ENCODE results near the gene SLC25A51. TPM values are rescaled to one million over a fixed set of nuclear protein-coding genes. Genes with fewer than 3 reads are reported as not detected.
A peak's percentile ranks its signal among the peaks of the same experiment; 100 is the strongest.
"Not testable (repeated sequence)": the region's sequence is repeated elsewhere in the genome, so short reads cannot be mapped to it uniquely, and the experiment has no call there.

The SLC25A51 gene
- total and polyA plus RNA-seq, 5 donors from 2014 or later = 11.2 to 25.3 (median 13.0) TPM

DNA sequence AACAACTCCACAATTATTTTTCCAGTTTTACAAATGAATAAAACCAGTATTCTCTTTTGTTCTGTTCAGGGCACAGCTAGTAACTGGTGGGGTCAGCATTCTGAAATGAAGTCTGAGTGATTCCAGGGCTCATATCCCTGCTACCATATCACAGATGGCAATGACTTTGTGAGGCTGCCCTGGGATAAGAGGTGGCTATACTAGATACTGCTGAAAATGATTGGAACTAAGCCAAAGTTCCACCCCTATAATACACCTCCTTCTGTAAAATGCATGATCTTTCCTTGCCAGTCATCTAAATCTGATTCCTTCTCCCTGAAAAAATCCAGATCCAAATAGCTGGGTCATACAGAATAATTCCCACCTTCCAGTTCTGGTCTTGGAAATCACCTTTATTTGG, 14.4 kb downstream of the SLC25A51 start:
- ATAC-seq (ENCODE audit: low read depth in 2 of 2) (no peak), DNase-seq (no peak)
- Histone ChIP-seq H3K27me3 (ENCODE audit: control insufficient read depth, insufficient read depth, low read length) (no peaks in the 10 kb centered on the region), H3K4me3 (ENCODE audit: low read depth, low read length) (no peak overlapping the region), H3K9me3 (ENCODE audit: control insufficient read depth in 2 of 2, low read length in 2 of 2) (no peaks in the 10 kb centered on the region), H3K36me3 (ENCODE audit: control insufficient read depth, insufficient read depth, low read length) (peaks cover 42% of the 10 kb centered on the region), H3K27ac (ENCODE audit: insufficient read depth, low read length, poor library complexity, severe bottlenecking) (no peak overlapping the region), H3K4me1 (ENCODE audit: control insufficient read depth, insufficient read depth, low read length, poor library complexity, severe bottlenecking) (no peaks in the 10 kb centered on the region)
- H3K36me3 Mint-ChIP-seq = peaks cover 47% of the 10 kb centered on the region
- no peaks in the 10 kb centered on the region for H3K9me3 Mint-ChIP-seq
- peaks cover 4 to 12% (median 4%) of the 10 kb centered on the region in 4 donors for H3K4me1 Mint-ChIP-seq
- H3K27ac Mint-ChIP-seq = peak overlapping the region in 1 of 3 donors; percentile 25
- H3K4me3 Mint-ChIP-seq = no peak overlapping the region
- no peaks in the 10 kb centered on the region for H3K27me3 Mint-ChIP-seq

DNA sequence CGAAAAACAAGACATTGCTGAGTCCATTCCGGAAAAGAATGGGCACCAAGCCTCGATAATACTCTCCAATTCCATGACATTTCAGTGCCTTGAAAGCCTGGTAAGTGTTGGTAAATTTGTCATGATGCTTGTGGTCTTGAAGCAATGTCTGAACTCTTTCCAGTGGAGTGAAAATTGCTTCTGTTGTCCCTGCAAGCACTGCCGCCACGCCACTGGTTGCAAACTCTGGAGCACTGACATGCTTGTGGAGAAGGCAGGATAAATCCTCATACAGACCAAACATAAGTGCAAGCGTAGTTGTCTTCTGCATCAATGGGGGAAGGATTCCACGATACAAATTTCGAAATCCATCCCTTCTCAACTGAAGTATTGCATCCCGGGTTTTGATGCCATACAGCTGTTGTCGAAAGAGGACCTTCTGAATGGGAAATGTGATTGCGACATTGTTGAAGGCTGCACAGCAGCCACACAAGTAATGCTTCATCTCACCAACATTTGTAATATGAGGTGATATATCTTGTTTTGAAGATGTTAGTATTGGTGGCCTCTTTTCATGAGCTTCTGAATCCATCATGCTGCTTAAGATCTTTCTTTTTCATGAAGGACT, 15.8 kb downstream of the SLC25A51 start:
- not testable (repeated sequence) for H3K4me1 ChIP-seq (ENCODE audit: control insufficient read depth, insufficient read depth, low read length, poor library complexity, severe bottlenecking); H3K27ac ChIP-seq (ENCODE audit: insufficient read depth, low read length, poor library complexity, severe bottlenecking); H3K4me3 ChIP-seq (ENCODE audit: low read depth, low read length); H3K4me3 Mint-ChIP-seq; H3K27ac Mint-ChIP-seq; ATAC-seq (ENCODE audit: low read depth in 2 of 2); H3K27me3 Mint-ChIP-seq; H3K9me3 ChIP-seq (ENCODE audit: control insufficient read depth in 2 of 2, low read length in 2 of 2); H3K27me3 ChIP-seq (ENCODE audit: control insufficient read depth, insufficient read depth, low read length); H3K9me3 Mint-ChIP-seq; DNase-seq
- H3K36me3 ChIP-seq (ENCODE audit: control insufficient read depth, insufficient read depth, low read length) = peaks cover 30% of the 10 kb centered on the region
- peaks cover 36% of the 10 kb centered on the region for H3K36me3 Mint-ChIP-seq
- peaks cover 4 to 13% (median 7%) of the 10 kb centered on the region in 4 donors for H3K4me1 Mint-ChIP-seq

DNA sequence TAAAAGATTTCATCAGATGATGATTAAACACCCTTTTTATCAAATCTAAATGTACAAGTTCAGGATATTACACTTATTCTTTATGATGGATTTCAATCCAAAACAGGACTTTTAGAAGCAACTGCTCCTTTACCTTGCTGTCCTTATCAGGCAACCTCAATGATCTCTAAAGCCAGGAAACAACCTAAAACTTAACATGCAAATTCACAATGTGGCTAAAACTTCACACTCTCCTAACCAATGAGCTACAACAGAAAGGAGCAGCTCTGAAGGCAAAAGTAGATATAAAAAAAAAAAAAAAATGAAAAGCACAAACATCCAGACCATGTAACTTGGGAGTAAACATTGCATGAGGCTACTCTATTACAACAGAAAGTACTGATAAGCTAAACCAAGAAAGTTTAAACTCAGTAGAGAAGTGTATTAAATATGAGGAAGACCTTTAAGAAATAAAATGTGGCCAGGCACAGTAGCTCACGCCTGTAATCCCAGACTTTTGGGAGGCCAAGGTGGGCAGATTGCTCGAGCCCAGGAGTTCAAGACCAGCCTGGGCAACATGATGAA, 22.9 kb downstream of the SLC25A51 start:
- H3K4me1 Mint-ChIP-seq = peaks cover 5 to 9% (median 7%) of the 10 kb centered on the region in 4 donors
- no peaks in the 10 kb centered on the region for H3K27me3 Mint-ChIP-seq
- ATAC-seq (ENCODE audit: low read depth in 2 of 2) (no peak), DNase-seq (no peak)
- no peaks in the 10 kb centered on the region for H3K9me3 Mint-ChIP-seq
- H3K27me3 ChIP-seq (ENCODE audit: control insufficient read depth, insufficient read depth, low read length) = no peaks in the 10 kb centered on the region
- no peaks in the 10 kb centered on the region for H3K4me1 ChIP-seq (ENCODE audit: control insufficient read depth, insufficient read depth, low read length, poor library complexity, severe bottlenecking)
- no peak overlapping the region for H3K4me3 ChIP-seq (ENCODE audit: low read depth, low read length)
- H3K4me3 Mint-ChIP-seq = no peak overlapping the region
- peaks cover 22% of the 10 kb centered on the region for H3K36me3 Mint-ChIP-seq
- H3K27ac Mint-ChIP-seq = no peak overlapping the region
- peaks cover 11% of the 10 kb centered on the region for H3K36me3 ChIP-seq (ENCODE audit: control insufficient read depth, insufficient read depth, low read length)
- no peak overlapping the region for H3K27ac ChIP-seq (ENCODE audit: insufficient read depth, low read length, poor library complexity, severe bottlenecking)
- no peaks in the 10 kb centered on the region for H3K9me3 ChIP-seq (ENCODE audit: control insufficient read depth in 2 of 2, low read length in 2 of 2)

- H3K36me3 Mint-ChIP-seq = peaks cover 16% of the 10 kb centered on the region
- H3K4me3 Mint-ChIP-seq = no peak overlapping the region
- H3K27ac Mint-ChIP-seq = no peak overlapping the region
- no peak for ATAC-seq (ENCODE audit: low read depth in 2 of 2)
- no peaks in the 10 kb centered on the region for H3K27me3 Mint-ChIP-seq
- Histone ChIP-seq H3K4me1 (ENCODE audit: control insufficient read depth, insufficient read depth, low read length, poor library complexity, severe bottlenecking) (no peaks in the 10 kb centered on the region), H3K9me3 (ENCODE audit: control insufficient read depth in 2 of 2, low read length in 2 of 2) (no peaks in the 10 kb centered on the region), H3K27ac (ENCODE audit: insufficient read depth, low read length, poor library complexity, severe bottlenecking) (no peak overlapping the region), H3K4me3 (ENCODE audit: low read depth, low read length) (no peak overlapping the region), H3K36me3 (ENCODE audit: control insufficient read depth, insufficient read depth, low read length) (peaks cover 7% of the 10 kb centered on the region), H3K27me3 (ENCODE audit: control insufficient read depth, insufficient read depth, low read length) (no peaks in the 10 kb centered on the region)
- DNase-seq = no peak
- peaks cover 0 to 5% (median 3%) of the 10 kb centered on the region in 4 donors for H3K4me1 Mint-ChIP-seq
- no peaks in the 10 kb centered on the region for H3K9me3 Mint-ChIP-seq
These were observed 27.6 kb downstream of the SLC25A51 start for GRCh38 chr9:37876376-37876775.

- no peaks in the 10 kb centered on the region for H3K36me3 ChIP-seq (ENCODE audit: control insufficient read depth, insufficient read depth, low read length)
- H3K9me3 ChIP-seq (ENCODE audit: control insufficient read depth in 2 of 2, low read length in 2 of 2) = no peaks in the 10 kb centered on the region
- H3K27ac ChIP-seq (ENCODE audit: insufficient read depth, low read length, poor library complexity, severe bottlenecking) = no peak overlapping the region
- Mint-ChIP-seq H3K27me3 (no peaks in the 10 kb centered on the region), H3K36me3 (peaks cover 7% of the 10 kb centered on the region), H3K27ac (no peak overlapping the region), H3K4me3 (no peak overlapping the region), H3K9me3 (no peaks in the 10 kb centered on the region), H3K4me1 (no peaks in the 10 kb centered on the region)
- ATAC-seq (ENCODE audit: low read depth in 2 of 2) (no peak), DNase-seq (no peak)
- no peaks in the 10 kb centered on the region for H3K4me1 ChIP-seq (ENCODE audit: control insufficient read depth, insufficient read depth, low read length, poor library complexity, severe bottlenecking)
- no peak overlapping the region for H3K4me3 ChIP-seq (ENCODE audit: low read depth, low read length)
- H3K27me3 ChIP-seq (ENCODE audit: control insufficient read depth, insufficient read depth, low read length) = no peaks in the 10 kb centered on the region
These were observed 30.0 kb downstream of the SLC25A51 start for GRCh38 chr9:37873955-37874354.

- ATAC-seq (ENCODE audit: low read depth in 2 of 2) (no peak), DNase-seq (no peak)
- Mint-ChIP-seq H3K27ac (no peak overlapping the region), H3K4me3 (no peak overlapping the region), H3K9me3 (no peaks in the 10 kb centered on the region), H3K27me3 (no peaks in the 10 kb centered on the region), H3K4me1 (peaks cover 0 to 4% (median 0%) of the 10 kb centered on the region in 4 donors), H3K36me3 (peaks cover 8% of the 10 kb centered on the region)
- Histone ChIP-seq H3K9me3 (ENCODE audit: control insufficient read depth in 2 of 2, low read length in 2 of 2) (no peaks in the 10 kb centered on the region), H3K4me1 (ENCODE audit: control insufficient read depth, insufficient read depth, low read length, poor library complexity, severe bottlenecking) (no peaks in the 10 kb centered on the region), H3K36me3 (ENCODE audit: control insufficient read depth, insufficient read depth, low read length) (no peaks in the 10 kb centered on the region), H3K4me3 (ENCODE audit: low read depth, low read length) (no peak overlapping the region), H3K27me3 (ENCODE audit: control insufficient read depth, insufficient read depth, low read length) (no peaks in the 10 kb centered on the region), H3K27ac (ENCODE audit: insufficient read depth, low read length, poor library complexity, severe bottlenecking) (no peak overlapping the region)
These were observed 33.1 kb downstream of the SLC25A51 start for GRCh38 chr9:37870799-37871176.

DNA sequence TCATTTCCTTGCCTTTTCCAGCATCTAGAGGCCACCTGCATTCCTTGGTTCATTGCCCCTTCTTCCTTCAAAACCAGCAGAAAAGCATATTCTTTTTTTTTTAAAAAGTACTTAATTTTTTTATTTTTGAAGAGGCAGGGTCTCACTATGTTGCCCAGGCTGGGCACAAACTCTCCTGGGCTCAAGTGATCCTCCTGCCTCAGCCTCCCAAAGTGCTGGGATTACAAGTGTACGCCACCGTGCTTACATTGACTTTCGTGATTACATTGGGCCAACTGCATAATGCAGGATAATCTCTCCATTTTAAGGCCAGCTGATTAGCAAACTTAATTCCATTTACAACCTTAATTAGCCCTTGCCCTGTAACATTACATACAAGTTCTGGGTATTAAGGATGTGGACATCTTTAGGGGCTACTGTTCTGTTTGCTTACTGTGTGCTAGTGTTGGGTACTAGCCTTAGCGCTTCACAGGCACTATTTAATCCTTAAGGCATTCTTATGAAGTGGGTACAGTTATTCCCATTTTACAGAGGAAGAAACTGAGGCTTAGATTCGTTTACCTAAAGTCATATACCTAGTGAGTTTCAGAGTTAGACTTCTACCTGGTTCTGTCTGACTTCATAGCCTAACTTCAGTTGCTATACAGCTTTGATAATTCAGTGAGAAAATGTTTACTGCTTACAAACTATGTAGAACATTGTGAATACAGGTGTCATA, 33.7 kb downstream of the SLC25A51 start:
- DNase-seq = no peak
- no peak overlapping the region for H3K4me3 Mint-ChIP-seq
- no peaks in the 10 kb centered on the region for H3K9me3 Mint-ChIP-seq
- Histone ChIP-seq H3K9me3 (ENCODE audit: control insufficient read depth in 2 of 2, low read length in 2 of 2) (no peaks in the 10 kb centered on the region), H3K27ac (ENCODE audit: insufficient read depth, low read length, poor library complexity, severe bottlenecking) (no peak overlapping the region), H3K36me3 (ENCODE audit: control insufficient read depth, insufficient read depth, low read length) (no peaks in the 10 kb centered on the region), H3K27me3 (ENCODE audit: control insufficient read depth, insufficient read depth, low read length) (no peaks in the 10 kb centered on the region), H3K4me1 (ENCODE audit: control insufficient read depth, insufficient read depth, low read length, poor library complexity, severe bottlenecking) (no peaks in the 10 kb centered on the region), H3K4me3 (ENCODE audit: low read depth, low read length) (no peak overlapping the region)
- H3K27me3 Mint-ChIP-seq = no peaks in the 10 kb centered on the region
- ATAC-seq (ENCODE audit: low read depth in 2 of 2) = no peak
- H3K4me1 Mint-ChIP-seq = peaks cover 0 to 4% (median 0%) of the 10 kb centered on the region in 4 donors
- no peak overlapping the region for H3K27ac Mint-ChIP-seq
- peaks cover 11% of the 10 kb centered on the region for H3K36me3 Mint-ChIP-seq

Measured in CD4-positive, CD25-positive, alpha-beta regulatory T cell (primary cell).